ENCODE results near the gene RASGEF1C.

The RASGEF1C gene

DNA sequence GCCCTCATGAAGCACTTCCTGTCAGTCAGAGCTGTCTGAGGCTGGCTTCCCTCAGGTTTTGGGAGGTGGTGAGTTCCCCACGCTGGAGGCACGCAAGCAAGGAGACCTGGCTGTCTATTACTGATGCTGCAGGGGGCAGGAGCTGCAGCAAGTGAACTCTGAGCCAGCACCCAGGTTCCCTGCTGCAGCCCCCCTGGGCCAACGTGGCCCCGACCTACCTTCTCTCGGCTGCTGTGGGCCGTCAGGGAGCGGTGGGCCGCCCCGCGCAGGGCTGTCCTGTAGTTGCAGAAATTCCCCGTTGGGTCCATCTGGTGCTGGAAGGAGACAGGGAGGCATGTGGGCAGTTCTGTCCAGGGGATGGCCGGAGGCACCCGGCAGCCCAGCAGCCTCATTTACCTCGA is 90.6 kb downstream of the RASGEF1C start:
- no peak for DNase-seq

DNA sequence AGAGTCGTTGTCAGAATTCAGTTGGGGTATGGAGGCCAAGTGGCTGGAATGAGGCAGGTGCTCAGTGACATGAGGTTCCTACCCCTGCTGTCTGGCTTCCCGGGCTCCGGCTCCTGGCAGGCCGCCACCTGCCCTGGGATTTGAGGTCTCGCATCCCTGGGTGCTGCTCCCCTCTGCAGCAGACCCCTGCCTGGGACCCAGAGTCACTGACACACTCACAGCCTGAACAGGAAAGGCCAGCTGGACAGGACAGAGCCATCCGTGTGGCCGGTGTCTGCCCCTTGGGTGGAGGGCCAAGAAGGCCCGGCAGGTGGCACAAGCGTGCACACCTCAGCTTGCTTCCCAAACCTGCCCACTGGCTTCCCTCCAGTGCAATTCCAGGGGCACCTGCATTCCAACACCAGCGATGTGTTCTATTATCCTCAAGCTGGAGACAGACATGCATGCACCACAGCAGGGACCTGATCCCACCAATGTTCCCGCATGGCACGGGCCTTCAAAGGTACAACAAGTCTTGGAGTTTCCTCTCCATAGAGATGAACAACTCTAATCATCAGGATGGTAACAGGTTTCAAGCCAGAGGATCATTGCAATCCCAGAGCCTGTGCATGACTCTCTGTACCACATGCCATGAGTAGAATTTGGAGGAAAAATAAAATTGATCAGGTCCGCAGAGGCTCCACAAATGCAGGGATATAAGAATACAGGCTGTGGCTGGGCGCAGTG is 91.8 kb downstream of the RASGEF1C start:
- no peak for DNase-seq

DNA sequence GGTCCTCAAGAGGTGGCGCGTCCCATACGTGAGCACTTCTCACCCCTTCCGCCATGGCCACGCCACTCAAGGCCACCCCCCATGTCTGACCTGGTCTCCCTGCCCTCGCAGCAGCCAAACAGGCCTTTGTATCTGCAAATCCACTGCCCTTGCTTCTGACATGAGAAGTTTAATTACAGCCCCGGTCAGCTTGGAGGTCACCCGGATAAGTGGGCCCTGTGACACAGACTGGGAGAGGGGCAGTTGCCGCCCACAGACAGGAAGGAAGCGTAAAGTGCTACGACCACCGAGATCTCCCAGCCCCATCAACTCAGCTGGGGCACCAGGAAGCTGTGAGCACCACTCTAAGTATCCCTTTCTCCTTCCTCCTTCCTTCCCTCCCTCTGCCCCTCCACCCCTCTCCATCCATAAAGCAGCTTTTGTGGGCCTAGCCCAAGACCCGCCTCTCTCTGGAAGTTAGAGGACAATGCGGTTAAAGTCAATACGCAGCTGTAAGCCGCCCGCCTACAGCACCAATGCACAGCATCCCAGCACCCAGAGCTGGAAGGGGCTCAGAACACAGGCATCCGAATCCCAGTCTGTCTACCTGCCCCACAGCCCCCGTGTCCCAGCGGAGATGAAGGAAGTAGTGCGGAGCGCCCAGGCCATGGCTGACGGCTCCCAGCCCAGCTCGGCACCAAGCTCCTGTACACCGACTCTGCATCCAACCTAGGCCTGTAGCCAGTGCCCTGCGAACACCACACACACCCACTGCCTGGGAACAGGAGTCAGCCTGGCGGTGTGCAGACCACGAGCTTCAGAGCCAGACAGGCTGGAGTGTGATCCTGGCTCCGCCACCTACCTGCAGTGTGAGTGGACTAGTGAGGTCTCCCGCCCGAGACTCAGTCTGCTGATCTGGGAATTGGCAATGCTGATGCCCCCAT is 92.7 kb downstream of the RASGEF1C start:
- DNase-seq, result no peak

DNA sequence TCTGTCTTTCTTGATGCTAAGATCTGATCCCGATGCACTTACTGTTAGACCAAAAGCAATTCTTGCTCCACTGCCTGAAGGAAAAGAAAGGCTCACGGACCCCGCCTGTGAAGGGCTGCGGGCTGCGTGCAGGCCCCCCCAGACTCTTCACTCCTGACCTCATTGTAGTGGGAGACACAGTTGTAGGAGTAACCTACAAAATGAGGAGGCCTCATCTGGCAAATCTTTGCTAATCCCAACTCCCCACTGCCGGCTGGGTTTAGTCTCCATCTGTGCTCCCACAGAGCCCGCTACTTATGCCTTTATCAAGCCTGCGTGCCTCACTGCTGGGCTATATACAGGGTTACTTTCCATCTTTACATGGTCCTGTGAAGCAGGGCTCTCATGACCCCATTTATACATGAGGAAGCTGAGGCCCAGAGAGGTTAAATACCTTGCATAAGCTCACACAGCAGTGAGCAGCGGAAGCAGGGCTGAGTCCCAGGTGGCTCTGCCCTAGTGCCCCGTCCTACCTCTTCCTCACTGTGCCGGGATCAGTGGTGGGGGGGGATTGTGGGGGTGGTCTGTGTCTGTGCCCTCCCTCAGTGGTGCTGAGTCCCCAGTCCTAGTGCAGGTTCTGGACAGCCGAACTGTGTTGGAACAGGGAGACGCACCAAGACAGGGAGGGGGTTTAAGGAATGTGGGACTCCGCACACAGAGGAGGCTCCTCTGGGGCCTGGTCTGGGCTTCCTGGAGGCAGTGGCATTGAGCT is 93.5 kb downstream of the RASGEF1C start:
- DNase-seq, result no peak

DNA sequence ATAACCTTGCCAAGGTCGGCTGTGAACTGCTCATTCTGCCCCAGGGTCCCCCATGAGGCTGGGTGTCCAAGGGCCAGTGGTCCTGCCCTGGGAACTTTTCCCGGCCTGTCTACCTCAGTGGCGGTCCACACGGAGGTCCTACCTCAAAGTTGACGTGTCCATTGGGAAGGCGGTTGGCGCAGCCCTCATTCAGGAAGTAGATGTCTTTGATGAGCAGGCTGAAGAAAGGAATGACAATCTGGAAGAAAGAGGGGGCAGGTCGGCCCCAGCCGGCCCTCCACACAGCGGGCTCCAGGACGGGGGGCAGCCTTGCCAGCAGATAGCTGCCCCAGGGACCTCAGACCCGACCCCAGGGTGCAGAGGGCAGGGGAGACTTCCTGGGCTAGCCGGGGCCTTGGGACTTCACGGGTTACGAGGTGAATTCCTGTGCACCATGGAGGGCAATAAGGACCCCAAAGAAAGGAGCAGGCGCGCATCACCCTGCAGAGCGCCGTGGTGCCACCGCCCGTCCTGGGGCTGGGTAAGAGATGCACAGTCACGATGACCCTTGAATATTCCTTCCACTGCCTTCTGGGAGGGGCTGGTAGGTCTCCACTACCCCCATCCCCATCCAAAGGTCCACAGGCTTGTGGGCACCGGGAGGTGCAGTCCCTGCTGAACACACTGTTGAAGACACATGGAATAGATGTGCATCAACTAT is 94.6 kb downstream of the RASGEF1C start:
- no peak for DNase-seq

DNA sequence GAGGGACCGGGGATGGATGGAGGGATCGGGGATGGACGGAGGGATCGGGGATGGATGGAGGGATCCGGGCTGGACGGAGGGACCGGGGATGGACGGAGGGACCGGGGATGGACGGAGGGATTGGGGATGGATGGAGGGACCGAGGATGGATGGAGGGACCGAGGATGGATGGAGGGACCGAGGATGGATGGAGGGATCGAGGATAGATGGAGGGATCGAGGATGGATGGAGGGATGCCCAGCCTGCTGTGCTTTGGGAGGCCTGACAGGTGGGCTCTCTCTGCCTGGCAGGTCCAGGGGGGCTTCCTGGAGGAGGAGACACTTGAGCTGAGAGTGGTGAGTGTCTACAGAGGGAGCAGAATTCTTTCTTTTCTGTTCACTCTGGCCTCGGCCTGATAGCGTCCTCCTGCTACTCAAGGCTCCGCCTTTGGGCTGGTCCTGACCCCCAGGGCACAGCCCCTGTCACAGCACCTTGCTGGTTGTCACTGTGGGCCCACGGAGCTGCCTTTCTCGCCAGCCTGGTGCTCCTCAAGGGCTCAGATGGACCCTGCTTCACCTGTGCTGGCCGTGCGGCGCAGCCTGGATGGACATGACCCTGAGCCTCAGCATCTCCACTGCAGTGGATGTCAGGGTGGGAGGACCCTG is 95.2 kb downstream of the RASGEF1C start:
- DNase-seq, result no peak

DNA sequence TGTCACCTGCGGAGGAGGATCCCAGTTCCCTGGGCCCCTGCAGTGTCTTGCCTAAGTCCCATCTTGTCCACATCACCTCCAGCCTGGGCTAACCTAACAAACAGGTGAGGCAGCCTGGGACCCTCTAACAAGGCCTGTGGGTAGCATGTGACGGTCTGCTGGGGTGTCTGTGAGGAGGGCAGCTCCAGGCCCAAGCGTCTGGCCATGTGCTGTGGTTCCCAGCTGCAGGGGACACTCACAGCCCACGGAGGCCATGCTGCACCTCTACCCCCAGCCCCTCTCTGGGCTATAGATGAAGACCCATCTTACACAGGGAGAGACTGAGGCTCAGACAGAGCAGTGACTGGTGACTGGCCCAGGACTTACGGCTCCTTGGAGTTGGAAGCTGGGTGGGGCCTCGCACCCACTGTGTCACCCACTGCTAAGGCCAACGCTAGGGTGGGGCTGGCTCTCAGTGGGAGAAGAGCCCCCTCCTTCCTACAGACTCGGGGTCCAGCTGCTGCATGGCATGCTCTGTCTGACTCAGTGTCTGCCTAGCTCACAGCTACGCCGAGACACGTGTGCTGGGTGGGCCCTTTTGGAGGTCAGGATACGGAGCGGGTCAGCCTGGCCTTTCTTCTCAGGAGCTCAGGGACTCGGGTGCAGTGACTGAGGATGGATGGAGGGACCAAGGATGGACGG is 96.7 kb downstream of the RASGEF1C start:
- DNase-seq, result no peak

DNA sequence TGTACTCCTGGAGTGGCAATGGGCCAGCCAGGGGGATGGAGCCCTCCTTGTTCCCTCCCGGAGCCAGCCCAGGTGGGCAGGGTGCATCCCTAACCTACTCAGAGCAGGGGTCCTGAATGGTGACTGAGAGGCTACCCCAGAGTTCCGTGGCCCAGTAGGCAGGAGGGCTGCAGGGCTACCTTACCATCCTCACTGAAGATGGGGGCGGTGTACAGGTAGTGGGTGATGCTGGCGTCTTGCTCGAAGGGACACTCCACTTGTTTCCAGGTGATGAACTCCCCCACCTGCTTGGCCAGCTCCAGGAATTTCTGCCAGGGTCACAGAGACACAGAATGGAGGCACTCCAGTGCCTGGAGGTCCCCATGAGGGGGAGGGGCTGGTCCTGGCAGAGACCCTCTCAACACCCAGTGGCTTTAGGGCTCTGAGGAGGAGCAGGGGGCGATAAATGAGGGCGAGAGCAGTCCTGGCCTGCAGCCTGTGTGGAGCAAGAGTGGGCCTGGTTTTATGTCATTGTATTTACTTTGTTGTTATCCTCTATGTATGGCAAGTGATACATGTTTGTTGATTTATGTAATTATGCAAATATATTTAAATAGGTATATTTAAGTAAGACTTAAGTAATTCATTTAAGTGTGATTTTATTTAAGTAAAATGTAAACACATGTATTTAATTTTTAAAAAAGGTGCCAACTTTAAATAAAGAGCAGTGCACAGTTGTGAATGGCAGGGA is 97.6 kb downstream of the RASGEF1C start:
- no peak for DNase-seq

DNA sequence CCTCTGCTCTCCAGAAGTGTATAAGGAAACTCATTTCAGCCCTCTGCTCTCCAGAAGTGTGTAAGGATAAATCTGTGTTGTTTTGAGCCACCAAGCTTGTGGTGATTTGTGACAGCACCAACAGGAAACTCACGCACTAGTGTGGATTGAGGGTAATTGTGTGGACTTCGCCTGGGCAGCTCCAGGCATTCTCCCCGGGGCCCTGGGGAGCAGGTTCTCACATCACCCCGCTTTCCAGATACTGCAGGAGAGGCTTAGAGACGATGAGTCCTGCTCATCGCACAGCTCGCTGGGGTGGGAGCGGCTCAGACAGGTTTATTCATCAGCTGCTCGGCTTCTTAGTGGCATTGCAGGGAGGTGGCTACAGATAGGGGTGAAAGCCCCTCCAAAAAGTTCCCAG is 99.1 kb downstream of the RASGEF1C start:
- no peak for DNase-seq

DNA sequence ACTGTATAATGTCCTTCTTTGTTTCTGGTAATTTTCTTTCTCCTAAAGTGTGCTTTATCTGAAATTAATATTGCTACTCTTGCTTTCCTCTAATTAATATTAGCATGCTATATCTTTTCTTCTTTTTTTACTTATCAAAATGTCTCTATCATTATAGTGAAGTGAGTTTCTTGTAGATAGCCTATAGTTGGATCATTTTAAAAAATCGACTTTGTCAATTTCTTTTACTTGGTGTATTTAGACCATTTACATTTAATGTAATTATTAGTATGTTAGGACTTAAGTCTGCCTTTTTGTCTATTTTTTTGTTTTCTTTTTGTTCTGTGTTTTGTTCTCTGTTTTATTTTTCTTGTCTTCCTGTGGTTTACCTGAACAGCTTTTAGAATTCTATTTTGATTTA is 102.0 kb downstream of the RASGEF1C start:
- DNase-seq, result no peak

DNA sequence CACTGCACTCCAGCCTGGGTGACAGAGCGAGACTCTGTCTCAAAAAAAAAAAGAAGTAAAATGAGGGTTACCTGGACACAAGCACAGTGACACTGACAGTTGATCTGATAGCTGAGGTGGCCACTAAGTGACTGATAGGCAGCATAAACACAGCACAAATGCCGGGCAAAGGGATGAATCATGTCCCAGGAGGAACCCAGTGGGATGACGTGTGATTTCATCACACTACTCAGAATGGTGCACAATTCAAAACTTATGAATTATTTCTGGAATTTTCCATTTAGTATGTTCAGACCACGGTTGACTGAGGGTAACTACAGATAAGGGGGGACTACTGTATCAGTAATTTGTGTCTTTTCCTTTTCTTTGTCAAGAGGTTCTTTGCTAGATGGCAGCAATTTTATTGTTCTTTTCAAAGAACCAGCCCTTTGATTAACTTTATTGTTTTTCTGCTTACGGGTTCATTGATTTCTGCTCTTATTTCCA is 103.1 kb downstream of the RASGEF1C start:
- DNase-seq, result no peak

DNA sequence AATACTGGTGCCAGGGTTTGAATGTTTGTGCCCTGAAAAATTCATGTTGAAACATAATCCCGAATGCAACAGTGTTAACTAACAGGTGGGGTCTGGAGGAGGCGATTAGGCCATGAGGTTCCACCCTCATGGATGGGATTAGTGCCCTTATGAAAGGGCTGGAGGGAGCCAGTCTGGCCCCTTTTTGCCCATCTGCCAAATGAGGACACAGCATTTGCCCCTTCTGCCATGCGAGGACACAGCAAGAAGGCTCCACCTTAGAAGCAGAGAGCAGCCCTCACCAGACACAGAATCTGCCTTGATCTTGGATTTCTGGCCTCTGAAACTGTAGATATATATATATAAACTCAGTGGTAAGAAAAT is 104.9 kb downstream of the RASGEF1C start:
- DNase-seq, result no peak

DNA sequence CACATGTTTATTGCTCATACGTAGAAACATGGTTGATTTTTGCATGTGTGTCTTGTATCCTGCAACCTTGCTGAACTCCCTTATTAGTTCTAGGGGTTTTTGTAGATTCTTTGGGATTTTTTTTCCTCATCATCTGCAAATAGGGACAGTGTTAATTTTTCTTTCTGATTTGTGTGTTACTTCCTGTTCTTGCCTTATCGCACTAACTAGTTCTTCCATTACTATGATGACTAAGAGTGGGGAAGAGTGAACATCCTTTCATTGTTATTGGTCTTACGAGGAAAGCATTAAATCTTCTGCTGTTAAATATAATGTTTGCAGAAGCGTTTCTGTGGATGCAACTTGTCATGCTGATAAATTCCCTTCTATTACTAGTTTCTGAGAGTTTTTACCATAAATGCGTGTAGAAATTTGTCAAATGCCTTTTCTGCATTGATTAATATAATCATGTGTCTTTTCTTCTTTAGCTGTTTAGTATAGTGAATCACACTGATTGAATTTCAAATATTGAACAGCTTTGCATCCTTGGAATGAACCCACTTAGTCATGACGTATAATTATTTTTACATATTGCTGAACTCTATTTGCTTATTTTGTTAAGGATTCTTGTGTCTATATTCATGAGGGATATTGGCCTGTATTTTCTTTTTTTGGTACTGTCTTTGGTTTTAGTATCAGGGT is 105.4 kb downstream of the RASGEF1C start:
- no peak for DNase-seq

DNA sequence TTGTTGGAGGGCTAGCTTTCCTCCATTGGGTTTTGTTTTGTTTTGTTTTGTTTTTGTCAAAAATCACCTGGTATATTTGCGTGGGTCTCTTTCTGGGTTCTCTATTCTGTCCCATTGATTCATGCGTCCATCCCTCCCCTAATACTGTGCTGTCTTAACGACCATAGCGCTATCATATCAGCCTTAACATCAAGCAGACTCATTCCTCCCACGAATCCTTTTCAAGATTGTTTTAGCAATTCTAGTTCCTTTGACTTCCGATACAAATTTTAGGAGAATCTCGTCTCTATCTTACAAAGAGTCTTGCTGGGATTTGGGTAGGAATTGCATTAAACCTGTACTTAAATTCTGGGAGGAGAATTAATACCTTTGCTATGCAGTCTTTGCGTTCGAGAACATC is 106.4 kb downstream of the RASGEF1C start:
- DNase-seq, result no peak

DNA sequence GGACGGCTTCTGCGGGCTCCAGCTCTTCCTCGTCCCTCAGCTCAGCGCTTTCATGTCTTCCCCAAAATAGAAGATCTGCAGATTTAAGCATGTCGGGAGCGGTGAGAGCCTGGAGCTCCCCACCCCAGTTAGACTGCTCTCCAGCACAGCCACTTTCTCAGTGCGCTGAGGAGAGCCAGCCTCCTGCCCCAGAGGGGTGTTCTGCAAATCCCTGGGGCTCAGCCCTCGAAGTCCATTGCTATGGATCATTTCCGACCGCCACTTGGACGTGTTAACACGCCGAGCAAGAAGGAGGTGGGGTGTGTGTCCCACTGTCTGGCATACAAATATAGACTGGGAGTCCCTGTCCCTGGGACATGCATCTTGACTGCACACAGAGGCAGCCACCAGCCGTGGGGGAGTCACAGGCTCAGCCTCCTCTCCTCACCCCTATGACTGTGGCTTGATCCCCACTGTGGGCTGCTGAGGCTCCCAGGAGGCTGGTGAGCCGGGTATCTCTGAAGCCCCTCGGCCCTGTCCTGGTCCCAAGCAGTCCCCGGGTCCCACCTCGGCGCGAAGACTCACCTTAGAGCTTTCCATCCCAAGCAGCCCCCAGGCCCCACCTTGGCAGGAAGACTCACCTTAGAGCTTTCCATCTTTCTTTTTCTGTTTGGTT is 107.4 kb downstream of the RASGEF1C start:
- DNase-seq, result no peak

DNA sequence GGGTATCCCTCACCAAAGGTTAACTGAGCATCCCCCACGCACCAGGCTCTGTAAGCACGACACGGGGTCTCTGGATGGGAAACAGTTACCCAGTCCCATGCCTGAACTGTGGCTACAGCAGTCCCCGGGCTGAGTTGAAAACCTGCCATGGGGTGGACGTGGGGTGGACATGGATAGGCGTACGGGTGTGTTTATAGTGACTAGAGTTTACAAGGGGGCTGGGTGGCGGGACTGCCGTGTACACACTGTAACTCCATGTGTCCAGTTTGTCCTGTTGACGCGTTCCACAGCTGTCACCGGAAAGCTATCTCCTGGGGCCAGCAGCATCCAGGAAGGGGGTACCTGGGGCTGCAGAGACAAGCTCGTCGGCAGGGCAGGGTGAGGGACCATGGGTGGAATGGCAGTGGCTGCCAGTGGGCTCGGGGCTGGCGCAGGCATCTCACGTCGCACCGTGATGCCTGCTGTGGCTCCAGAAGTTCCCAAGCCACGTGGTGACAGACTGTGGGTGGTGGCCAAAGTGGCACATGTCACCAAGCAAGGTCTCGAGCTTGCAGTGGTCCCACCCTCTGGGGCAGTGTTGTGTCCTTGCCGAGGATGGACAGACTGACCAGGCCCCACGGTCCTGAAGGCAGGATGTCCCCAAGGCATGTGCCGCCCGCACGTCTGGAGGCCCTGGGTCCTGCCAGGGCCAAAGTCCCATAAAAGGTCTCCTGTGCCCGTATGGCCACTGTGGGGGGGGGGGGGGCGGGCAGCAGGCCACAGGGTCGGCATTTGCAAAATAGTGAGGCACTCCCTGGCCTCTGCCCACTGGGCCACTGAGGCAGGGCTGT is 108.2 kb downstream of the RASGEF1C start:
- no peak for DNase-seq

DNA sequence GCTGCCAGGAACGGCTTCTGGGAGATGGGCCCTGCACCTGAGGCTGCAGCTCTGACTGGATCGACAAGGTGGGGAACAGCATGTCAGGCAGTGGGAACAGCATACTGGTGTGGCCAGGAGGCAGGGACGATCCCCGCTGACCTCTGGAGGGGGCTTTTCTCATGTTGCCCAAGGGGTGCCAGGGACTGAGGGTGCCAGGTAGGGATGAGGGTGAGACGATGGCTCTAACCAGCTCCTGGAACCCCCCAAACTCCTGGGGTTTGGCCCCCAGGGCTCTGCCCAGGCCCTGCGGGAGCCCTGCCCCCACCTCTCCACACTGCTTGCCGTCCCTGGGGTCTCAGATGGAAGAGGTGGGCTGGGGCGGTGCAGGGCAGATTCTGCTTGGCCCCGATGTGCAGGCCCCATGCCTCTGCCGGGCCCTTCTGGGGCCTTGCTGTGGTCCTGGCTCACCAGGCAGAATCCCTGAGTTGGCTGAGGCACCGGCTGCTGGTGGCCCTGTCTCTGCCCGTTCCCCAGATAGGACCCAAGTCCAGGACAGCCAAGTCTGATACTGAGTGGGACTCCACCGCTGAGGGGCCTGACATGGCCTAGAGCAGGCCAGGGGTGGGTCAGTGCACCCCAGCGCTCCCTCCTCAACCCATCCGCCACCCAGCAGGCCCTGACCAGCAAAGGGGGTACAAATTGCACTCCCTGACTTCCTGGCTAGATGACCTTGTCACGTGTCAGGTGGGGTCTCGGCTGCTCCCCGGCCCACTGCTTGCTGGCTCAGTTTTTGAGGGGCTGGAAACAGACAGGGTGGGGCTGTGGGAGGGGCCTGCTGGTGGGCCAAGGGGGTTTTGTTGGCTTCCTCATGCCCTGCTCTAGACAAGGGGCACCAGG is 109.0 kb downstream of the RASGEF1C start:
- DNase-seq, result no peak

All from amniotic stem cell (primary cell).